Measurements from ENCODE around the gene FMNL2.
"Not testable (repeated sequence)": the region's sequence is repeated elsewhere in the genome, so short reads cannot be mapped to it uniquely, and the experiment has no call there.

Gene FMNL2

GRCh38 chr2:152462120-152462519 lies 127.1 kb downstream of the FMNL2 start:
- Mint-ChIP-seq H3K27me3 (peaks cover 10% of the 10 kb centered on the region), H3K4me3 (no peak overlapping the region), H3K27ac (no peak overlapping the region), H3K9me3 (peaks cover 5% of the 10 kb centered on the region), H3K36me3 (ENCODE audit: low read depth) (no peaks in the 10 kb centered on the region), H3K4me1 (ENCODE audit: low read depth) (no peaks in the 10 kb centered on the region)

DNA sequence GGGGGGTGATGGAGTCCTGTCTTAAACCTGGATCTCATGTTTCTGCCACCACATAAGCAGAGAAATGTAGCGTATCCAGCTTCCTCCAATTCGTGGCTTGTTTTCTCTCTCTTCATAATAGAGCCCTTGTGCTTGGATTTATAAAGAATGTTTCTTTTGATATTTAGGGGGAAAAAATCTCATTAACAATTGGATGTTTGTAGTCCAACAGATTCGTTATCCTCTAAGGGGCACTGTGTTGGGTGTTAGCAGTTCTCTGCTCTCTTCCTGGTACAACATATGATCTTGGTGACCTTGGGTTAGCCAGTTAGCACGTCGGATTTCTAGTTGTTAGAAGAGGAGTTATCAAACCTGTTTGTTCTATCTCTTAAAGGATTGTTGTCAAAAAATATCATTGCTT lies 127.8 kb downstream of the FMNL2 start:
- H3K36me3 Mint-ChIP-seq (ENCODE audit: low read depth), result no peaks in the 10 kb centered on the region
- no peak overlapping the region for H3K27ac Mint-ChIP-seq
- no peaks in the 10 kb centered on the region for H3K4me1 Mint-ChIP-seq (ENCODE audit: low read depth)
- H3K27me3 Mint-ChIP-seq, result peaks cover 10% of the 10 kb centered on the region
- no peak overlapping the region for H3K4me3 Mint-ChIP-seq
- peaks cover 5% of the 10 kb centered on the region for H3K9me3 Mint-ChIP-seq

DNA sequence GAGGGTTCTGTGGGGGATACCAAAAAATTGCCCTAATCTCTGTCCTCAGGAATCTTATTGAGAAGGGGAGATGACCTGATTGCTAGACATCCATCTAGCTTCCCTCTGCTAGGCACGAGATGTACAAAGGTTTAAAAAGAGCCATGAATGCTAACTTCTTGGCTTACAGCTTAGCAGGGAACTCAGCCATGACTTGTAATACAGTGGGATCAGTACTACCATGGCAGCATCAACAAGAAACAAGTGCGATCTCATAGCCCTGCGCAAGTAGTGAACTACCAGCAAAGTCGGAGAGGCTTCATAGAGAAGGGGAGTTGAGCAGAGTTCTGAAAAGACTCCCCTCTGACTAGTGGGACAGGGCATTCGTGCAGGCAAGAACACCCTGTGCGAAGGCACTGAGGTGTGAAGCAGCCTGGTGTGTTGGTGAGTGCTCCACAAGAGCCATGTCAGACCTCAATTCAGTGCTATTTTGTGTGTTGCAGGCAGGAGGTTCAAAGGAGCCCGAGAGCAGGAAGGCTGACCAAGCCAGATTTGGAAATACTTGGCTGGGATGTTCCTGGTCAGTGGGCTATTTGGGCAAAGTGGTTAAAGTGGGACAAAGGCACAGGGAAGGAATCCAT lies 130.0 kb downstream of the FMNL2 start:
- H3K9me3 Mint-ChIP-seq, result no peaks in the 10 kb centered on the region
- H3K27me3 Mint-ChIP-seq, result peaks cover 4% of the 10 kb centered on the region
- H3K4me3 Mint-ChIP-seq, result no peak overlapping the region
- no peaks in the 10 kb centered on the region for H3K36me3 Mint-ChIP-seq (ENCODE audit: low read depth)
- H3K27ac Mint-ChIP-seq, result no peak overlapping the region
- peaks cover 8% of the 10 kb centered on the region for H3K4me1 Mint-ChIP-seq (ENCODE audit: low read depth)

DNA sequence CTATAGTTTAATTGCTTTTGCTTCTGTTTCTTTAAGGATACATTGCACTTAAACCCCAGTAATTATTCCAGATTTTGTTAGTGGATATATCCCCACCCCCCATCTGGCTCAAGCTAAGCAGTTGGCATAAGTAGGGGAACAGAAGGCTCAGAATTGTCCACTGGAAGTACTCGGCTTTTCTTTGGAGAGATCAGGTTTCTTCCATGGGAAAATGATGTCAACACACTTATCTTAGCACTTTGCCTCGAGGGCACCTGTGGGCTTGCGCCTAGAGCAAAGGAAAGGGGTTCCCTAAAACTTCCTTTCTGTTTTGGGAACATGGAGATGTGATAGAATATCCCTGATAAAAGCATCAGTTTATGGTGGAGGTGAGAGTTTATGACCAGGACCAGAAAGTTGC lies 130.6 kb downstream of the FMNL2 start:
- peaks cover 8% of the 10 kb centered on the region for H3K4me1 Mint-ChIP-seq (ENCODE audit: low read depth)
- H3K36me3 Mint-ChIP-seq (ENCODE audit: low read depth), result no peaks in the 10 kb centered on the region
- no peak overlapping the region for H3K4me3 Mint-ChIP-seq
- no peak overlapping the region for H3K27ac Mint-ChIP-seq
- no peaks in the 10 kb centered on the region for H3K9me3 Mint-ChIP-seq
- peaks cover 4% of the 10 kb centered on the region for H3K27me3 Mint-ChIP-seq

GRCh38 chr2:152466041-152466440 lies 131.1 kb downstream of the FMNL2 start:
- H3K36me3 Mint-ChIP-seq (ENCODE audit: low read depth), result no peaks in the 10 kb centered on the region
- no peak overlapping the region for H3K4me3 Mint-ChIP-seq
- H3K27me3 Mint-ChIP-seq, result peaks cover 4% of the 10 kb centered on the region
- peaks cover 8% of the 10 kb centered on the region for H3K4me1 Mint-ChIP-seq (ENCODE audit: low read depth)
- no peaks in the 10 kb centered on the region for H3K9me3 Mint-ChIP-seq
- no peak overlapping the region for H3K27ac Mint-ChIP-seq

- no peaks in the 10 kb centered on the region for H3K9me3 Mint-ChIP-seq
- no peak overlapping the region for H3K4me3 Mint-ChIP-seq
- no peaks in the 10 kb centered on the region for H3K36me3 Mint-ChIP-seq (ENCODE audit: low read depth)
- peaks cover 8% of the 10 kb centered on the region for H3K4me1 Mint-ChIP-seq (ENCODE audit: low read depth)
- H3K27me3 Mint-ChIP-seq, result peaks cover 4% of the 10 kb centered on the region
- no peak overlapping the region for H3K27ac Mint-ChIP-seq
These were observed 132.2 kb downstream of the FMNL2 start for GRCh38 chr2:152466980-152467676.

GRCh38 chr2:152467677-152468410 lies 132.9 kb downstream of the FMNL2 start:
- Mint-ChIP-seq H3K4me3 (no peak overlapping the region), H3K4me1 (ENCODE audit: low read depth) (peaks cover 8% of the 10 kb centered on the region), H3K36me3 (ENCODE audit: low read depth) (no peaks in the 10 kb centered on the region), H3K27ac (no peak overlapping the region), H3K27me3 (peaks cover 4% of the 10 kb centered on the region), H3K9me3 (no peaks in the 10 kb centered on the region)

GRCh38 chr2:152468899-152469692 lies 134.1 kb downstream of the FMNL2 start:
- Mint-ChIP-seq H3K9me3 (no peaks in the 10 kb centered on the region), H3K36me3 (ENCODE audit: low read depth) (no peaks in the 10 kb centered on the region), H3K27me3 (peaks cover 4% of the 10 kb centered on the region), H3K4me1 (ENCODE audit: low read depth) (peaks cover 8% of the 10 kb centered on the region), H3K27ac (no peak overlapping the region), H3K4me3 (no peak overlapping the region)

DNA sequence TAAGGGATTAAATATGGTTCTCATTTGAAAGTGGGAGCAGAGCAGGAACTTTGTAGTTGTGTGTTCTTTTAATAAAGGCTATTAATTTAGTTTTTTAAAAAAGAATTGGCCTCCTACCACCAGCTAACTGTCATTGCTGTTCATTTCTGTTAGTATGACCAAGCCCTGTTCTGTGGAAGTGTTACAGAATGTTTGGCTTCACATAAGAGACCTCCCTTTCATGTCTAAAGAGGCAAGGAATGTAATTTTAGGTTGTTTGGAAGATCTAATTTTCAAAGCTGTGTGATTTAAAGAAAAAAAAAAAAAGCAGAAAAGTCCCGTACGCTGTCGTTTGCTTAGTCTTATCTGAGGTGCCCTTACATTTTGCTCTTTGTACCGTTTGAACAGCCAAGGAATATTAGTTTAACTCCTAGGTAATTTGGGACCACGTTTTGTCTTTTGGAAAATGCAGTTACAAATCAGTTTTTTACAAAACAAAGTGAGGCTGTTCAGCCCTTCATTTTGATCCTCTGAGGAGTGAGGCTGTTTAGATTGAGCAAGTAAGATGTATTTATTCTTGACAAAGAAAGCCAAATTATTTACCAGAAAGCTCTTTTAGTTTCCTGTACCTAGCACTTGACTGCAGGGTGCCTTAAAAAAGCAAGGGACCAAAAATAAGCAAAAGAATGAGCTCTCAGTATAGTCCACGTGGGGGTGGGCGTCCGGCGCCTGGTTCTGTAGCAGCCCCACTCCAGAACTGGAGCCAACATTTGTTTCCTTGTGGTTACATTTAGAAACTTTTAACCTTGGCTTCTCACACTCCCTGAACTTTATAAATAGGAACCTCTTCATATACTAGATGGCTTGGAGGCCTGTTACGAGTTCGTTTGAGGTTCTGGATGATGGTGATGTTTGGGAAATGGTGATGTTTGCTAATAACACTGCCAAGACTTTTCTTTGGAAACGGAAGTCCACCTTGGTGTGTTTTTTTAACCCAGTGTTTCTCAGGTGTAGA lies 136.2 kb downstream of the FMNL2 start:
- peaks cover 8% of the 10 kb centered on the region for H3K4me1 Mint-ChIP-seq (ENCODE audit: low read depth)
- no peak overlapping the region for H3K4me3 Mint-ChIP-seq
- H3K27ac Mint-ChIP-seq, result no peak overlapping the region
- H3K27me3 Mint-ChIP-seq, result no peaks in the 10 kb centered on the region
- H3K9me3 Mint-ChIP-seq, result no peaks in the 10 kb centered on the region
- no peaks in the 10 kb centered on the region for H3K36me3 Mint-ChIP-seq (ENCODE audit: low read depth)

- H3K9me3 Mint-ChIP-seq, result no peaks in the 10 kb centered on the region
- H3K4me1 Mint-ChIP-seq (ENCODE audit: low read depth), result peaks cover 8% of the 10 kb centered on the region
- no peak overlapping the region for H3K4me3 Mint-ChIP-seq
- no peaks in the 10 kb centered on the region for H3K36me3 Mint-ChIP-seq (ENCODE audit: low read depth)
- no peak overlapping the region for H3K27ac Mint-ChIP-seq
- H3K27me3 Mint-ChIP-seq, result no peaks in the 10 kb centered on the region
These were observed 137.5 kb downstream of the FMNL2 start for GRCh38 chr2:152472481-152472887.

- Mint-ChIP-seq H3K9me3 (no peaks in the 10 kb centered on the region), H3K4me1 (ENCODE audit: low read depth) (peaks cover 8% of the 10 kb centered on the region), H3K27ac (no peak overlapping the region), H3K36me3 (ENCODE audit: low read depth) (no peaks in the 10 kb centered on the region), H3K27me3 (no peaks in the 10 kb centered on the region), H3K4me3 (no peak overlapping the region)
These were observed 138.3 kb downstream of the FMNL2 start for GRCh38 chr2:152473151-152473857.

- H3K4me3 Mint-ChIP-seq, H3K27ac Mint-ChIP-seq: not testable (repeated sequence)
These were observed 139.5 kb downstream of the FMNL2 start for GRCh38 chr2:152474523-152474922.

DNA sequence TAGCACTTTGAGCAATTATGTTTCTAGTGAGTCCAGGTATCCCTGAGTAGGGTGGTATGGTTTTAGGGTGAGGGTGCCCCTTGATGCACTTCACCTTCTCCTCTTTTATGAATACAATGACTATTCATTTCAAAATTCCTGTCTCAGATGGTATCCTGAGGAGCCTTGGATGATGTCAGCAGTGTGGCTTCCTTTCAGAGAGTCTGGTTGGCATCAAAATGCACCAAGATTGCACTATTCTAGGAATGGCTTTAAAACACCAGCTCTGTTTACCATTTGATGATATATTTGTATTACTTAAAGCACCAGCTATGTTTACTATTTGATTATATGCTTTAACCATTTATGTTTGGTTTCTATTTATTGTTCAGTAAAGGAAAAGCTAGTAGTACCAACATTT lies 141.0 kb downstream of the FMNL2 start:
- H3K4me1 Mint-ChIP-seq (ENCODE audit: low read depth), result no peaks in the 10 kb centered on the region
- H3K4me3 Mint-ChIP-seq, result no peak overlapping the region
- H3K27ac Mint-ChIP-seq, result no peak overlapping the region
- H3K27me3 Mint-ChIP-seq, result no peaks in the 10 kb centered on the region
- H3K36me3 Mint-ChIP-seq (ENCODE audit: low read depth), result no peaks in the 10 kb centered on the region
- H3K9me3 Mint-ChIP-seq, result no peaks in the 10 kb centered on the region

More at GRCh38 chr2:152474523-152474922, 139.5 kb downstream of the FMNL2 start:
- H3K4me1 Mint-ChIP-seq (ENCODE audit: low read depth); H3K9me3 Mint-ChIP-seq; H3K36me3 Mint-ChIP-seq (ENCODE audit: low read depth); H3K27me3 Mint-ChIP-seq: not testable (repeated sequence)
